GM23338 (cell line): ENCODE results near the gene HMGXB3.
"Not testable (repeated sequence)": the region's sequence is repeated elsewhere in the genome, so short reads cannot be mapped to it uniquely, and the experiment has no call there.

ENCODE experiments used
- CREB1 ChIP-seq: fragments of 250-450 bp; sonication (Bioruptor Pico); IDR thresholded peaks from 2 replicates; pipeline ENCODE4 v1.5.0; 2020; ENCODE audit warnings: low read depth, mild to moderate bottlenecking, moderate library complexity
- CTCF ChIP-seq, 2 experiments: fragments of 200-600 bp in 1 of 2; sonication (generic) in 1 of 2; conservative IDR thresholded peaks; 2 replicates each; pipeline versions ENCODE4 v1.5.1 to v1.6.1; 2016 to 2017; ENCODE audit warnings: antibody characterized with exemption in 2 of 2, low read depth in 2 of 2, mild to moderate bottlenecking in 2 of 2, moderate library complexity in 1 of 2
- ETS1 ChIP-seq: IDR thresholded peaks from 2 replicates; pipeline ENCODE4 v1.6.1; 2016; ENCODE audit warnings: antibody characterized with exemption
- EZH2 ChIP-seq: fragments of 200-600 bp; sonication (generic); IDR thresholded peaks from one replicate; pipeline ENCODE4 v1.8.0; 2017; ENCODE audit warnings: antibody characterized with exemption, mild to moderate bottlenecking, low read depth; ENCODE audit not compliant: unreplicated experiment
- EZH2phosphoT487 ChIP-seq: fragments of 200-600 bp; sonication (generic); IDR thresholded peaks from one replicate; pipeline ENCODE4 v1.8.1; 2018; ENCODE audit warnings: antibody characterized with exemption; ENCODE audit not compliant: unreplicated experiment
- JUNB ChIP-seq: IDR thresholded peaks from one replicate; pipeline ENCODE4 v1.6.1; 2016; ENCODE audit warnings: antibody characterized with exemption; ENCODE audit not compliant: unreplicated experiment
- NANOG ChIP-seq: IDR thresholded peaks from 2 replicates; pipeline ENCODE4 v1.6.1; 2016; ENCODE audit warnings: antibody characterized with exemption, borderline replicate concordance
- POLR2AphosphoS5 ChIP-seq: IDR thresholded peaks from 2 replicates; pipeline ENCODE4 v1.6.1; 2016; ENCODE audit warnings: antibody characterized with exemption, low read depth
- REST ChIP-seq: IDR thresholded peaks from one replicate; pipeline ENCODE4 v1.6.1; 2018; ENCODE audit warnings: antibody characterized with exemption; ENCODE audit not compliant: unreplicated experiment
- STAT1 ChIP-seq: IDR thresholded peaks from one replicate; pipeline ENCODE4 v1.6.1; 2016; ENCODE audit warnings: antibody characterized with exemption; ENCODE audit not compliant: unreplicated experiment
- ZNF331 ChIP-seq: fragments of 250-450 bp; sonication (Bioruptor Pico); IDR thresholded peaks from 2 replicates; pipeline ENCODE4 v1.5.0; 2020; ENCODE audit warnings: low read depth, mild to moderate bottlenecking, moderate library complexity

GRCh38 chr5:150050172-150050811, 49.8 kb downstream of the HMGXB3 start:
- TF ChIP-seq CTCF (conservative IDR thresholded peaks at IDR 0.05; ENCODE audit: low read depth in 2 of 2); REST; CREB1 (CRISPR knock-in tag); POLR2AphosphoS5; ZNF331 (CRISPR knock-in tag); EZH2phosphoT487; EZH2; STAT1; ETS1; NANOG; JUNB: not testable (repeated sequence)
